HG03469 (cell line): ENCODE results near the gene SERPING1.
A peak's percentile ranks its signal among the peaks of the same experiment; 100 is the strongest.
"Not testable (repeated sequence)": the region's sequence is repeated elsewhere in the genome, so short reads cannot be mapped to it uniquely, and the experiment has no call there.

ENCODE experiments used
- ATAC-seq: cut with Tn5 transposase; IDR thresholded peaks from one replicate; pipeline ENCODE4 v1.9.1; 2021; ENCODE audit warnings: mild to moderate bottlenecking, moderate library complexity, moderate number of reproducible peaks; ENCODE audit not compliant: unreplicated experiment

Gene SERPING1

GRCh38 chr11:57650739-57651090, 53.2 kb downstream of the SERPING1 start:
- no peak for ATAC-seq

DNA sequence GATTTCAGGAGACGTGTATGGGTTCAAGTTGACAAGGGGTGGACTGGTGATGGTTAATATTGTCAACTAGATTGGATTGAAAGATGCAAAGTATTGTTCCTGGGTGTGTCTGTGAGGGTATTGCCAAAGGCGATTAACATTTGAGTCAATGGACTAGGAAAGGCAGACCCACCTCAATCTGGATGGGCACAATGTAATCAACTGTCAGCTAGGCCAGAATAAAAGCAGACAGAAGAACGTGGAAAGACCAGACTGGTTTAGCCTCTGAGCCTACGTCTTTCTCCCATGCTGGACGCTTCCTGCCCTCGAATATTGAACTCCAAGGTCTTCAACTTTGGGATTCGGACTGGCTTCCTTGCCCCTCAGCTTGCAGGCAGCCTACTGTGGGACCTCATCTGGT, 53.9 kb downstream of the SERPING1 start:
- no peak for ATAC-seq

GRCh38 chr11:57652230-57652629, 54.7 kb downstream of the SERPING1 start:
- not testable (repeated sequence) for ATAC-seq

GRCh38 chr11:57652662-57653061, 55.2 kb downstream of the SERPING1 start:
- ATAC-seq: no peak

DNA sequence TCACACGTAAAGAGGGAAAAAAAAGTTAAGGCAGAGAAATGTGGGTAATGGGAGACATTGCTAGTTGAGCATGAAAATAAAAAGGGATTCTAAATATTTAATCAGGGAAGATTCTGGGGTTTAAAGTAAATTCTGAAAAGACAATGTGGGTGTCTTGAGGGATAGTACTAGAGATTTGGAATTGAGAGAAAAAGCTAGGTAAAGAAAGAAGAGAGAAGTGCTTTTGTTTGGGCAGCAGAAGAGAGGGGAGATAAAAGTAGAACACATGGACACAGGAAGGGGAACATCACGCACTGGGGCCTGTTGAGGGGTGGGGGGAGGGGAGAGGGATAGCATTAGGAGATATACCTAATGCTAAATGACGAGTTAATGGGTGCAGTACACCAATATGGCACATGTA, 55.7 kb downstream of the SERPING1 start:
- no peak for ATAC-seq

DNA sequence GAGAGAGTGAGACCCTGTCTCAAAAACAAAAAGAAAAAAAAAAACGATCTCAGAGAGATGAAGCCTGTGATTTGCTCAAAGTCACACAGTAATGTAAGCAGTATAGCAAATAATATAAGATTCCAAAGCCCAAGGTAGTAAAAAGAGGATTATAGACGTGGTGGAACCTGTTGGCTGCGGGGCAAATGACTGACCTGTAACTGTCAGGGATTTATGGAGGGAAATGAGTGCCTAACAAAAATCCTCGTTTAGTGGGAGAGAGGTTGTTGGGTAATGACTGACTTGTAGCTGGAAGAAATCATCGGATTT, 59.4 kb downstream of the SERPING1 start:
- no peak for ATAC-seq

- ATAC-seq: peak; percentile 99
Observed at GRCh38 chr11:57657194-57658022, 59.9 kb downstream of the SERPING1 start, which contains the start of gene CLP1. TSS of gene CLP1 (plus strand) at chr11:57657762. CDS start at chr11:57659477, 1,715 bp downstream.

DNA sequence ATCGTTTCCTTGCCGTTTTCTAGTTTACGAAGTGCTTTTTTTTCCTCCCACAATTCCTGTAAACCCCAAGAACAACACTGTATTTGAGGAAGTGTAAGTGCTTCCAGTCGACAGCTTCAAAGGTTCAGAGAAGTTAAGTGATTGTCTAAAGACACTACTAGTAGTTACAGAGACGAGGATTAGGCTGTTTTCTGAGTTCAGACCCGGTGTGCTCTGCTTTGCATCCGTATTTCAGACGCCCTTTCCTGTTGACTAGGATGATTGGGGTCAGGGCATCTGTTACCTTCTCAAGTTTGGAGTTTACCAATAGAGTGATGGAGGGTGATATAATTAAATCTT, 60.5 kb downstream of the SERPING1 start:
- no peak for ATAC-seq

DNA sequence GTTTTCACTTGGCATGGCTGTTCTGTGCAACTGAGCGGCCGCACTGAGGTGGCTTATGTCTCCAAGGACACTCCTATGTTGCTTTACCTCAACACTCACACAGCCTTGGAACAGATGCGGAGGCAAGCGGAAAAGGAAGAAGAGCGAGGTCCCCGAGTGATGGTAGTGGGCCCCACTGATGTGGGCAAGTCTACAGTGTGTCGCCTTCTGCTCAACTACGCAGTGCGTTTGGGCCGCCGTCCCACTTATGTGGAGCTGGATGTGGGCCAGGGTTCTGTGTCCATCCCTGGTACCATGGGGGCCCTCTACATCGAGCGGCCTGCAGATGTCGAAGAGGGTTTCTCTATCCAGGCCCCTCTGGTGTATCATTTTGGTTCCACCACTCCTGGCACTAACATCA, 62.2 kb downstream of the SERPING1 start:
- ATAC-seq: no peak

GRCh38 chr11:57662893-57663292, 65.4 kb downstream of the SERPING1 start:
- ATAC-seq: no peak

DNA sequence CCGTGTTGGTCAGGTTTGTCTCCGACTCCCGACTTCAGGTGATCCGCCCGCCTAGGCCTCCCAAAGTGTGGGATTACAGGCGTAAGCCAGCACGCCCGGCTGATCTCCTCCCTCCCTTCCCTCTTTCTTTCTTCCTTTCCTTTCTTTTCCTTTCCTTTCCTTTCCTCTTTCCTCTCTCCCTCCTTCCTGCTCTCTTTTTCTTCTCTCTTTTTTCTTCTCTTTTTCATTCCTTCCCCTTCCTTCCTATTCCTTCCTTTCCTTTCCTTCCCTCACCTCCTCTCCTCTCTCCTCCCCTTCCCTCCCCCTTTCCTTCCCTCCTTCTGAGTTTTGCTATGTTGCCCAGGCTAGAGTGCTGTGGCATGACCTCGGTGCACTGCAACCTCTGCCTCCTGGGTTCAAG, 66.5 kb downstream of the SERPING1 start:
- ATAC-seq: no peak
